ENCODE data around the gene TRA2A. TPM values are rescaled to one million over a fixed set of nuclear protein-coding genes. Genes with fewer than 3 reads are reported as not detected.
"Not testable (repeated sequence)": the region's sequence is repeated elsewhere in the genome, so short reads cannot be mapped to it uniquely, and the experiment has no call there.

TRA2A gene
- total and polyA plus RNA-seq, 2 donors from 2014 or later = 46.4 to 67.1 TPM

DNA sequence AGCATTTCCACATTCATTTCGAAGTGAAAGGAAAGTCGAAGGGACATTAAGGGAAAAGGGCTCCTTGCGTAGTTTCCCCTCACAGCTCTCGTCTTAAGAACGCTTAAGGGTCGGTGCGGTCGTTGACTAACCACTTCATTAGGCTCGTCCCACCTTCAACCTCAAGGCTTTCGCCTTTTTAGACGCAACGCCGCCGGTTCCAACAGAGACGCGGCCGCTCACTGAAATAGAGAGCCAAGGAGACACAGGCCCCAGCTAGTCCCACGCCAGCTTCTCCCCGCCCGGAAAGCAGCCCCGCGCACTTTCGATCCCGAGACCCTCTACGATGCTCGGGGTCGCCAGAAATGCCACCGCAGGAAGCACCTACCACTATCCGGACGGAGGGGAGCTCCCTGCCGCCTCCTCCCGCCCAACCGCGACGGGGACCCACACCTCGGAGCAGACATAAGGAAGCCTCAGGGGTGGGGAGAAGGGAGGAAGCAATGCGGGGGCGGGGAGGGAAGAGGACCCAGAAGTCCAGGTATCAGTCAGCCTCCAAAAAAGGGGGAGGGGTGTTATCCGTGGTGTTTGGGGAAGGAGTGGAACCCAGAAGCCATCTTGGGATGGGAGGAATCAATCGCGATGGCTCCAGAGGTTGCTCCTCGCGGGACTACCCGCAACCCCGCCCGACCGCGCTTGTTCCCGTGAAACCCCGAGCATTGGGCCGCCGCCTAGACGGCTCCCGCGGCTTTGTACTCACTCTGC is 559 bp downstream of the TRA2A start:
- H3K9me3 ChIP-seq (ENCODE audit: control insufficient read depth in 2 of 3, insufficient read depth in 1 of 3, low read length in 3 of 3) = no peaks in the 10 kb centered on the region
- H3K9ac ChIP-seq (ENCODE audit: low read length in 3 of 3) = peak overlapping the region; percentile 98 to 99 (median 99)
- no peaks in the 10 kb centered on the region for H3K27me3 ChIP-seq (ENCODE audit: control insufficient read depth, insufficient read depth, low read length)
- no peak for TF ChIP-seq CTCF (IDR thresholded peaks at IDR 0.05; ENCODE audit: borderline replicate concordance, extremely low read depth, insufficient read depth)
- peak; percentile 73 to 89 (median 87) for DNase-seq
- peak overlapping the region; percentile 90 to 96 (median 95) for H3K4me3 ChIP-seq (ENCODE audit: low read length in 3 of 3)
- H3K27ac ChIP-seq (ENCODE audit: low read depth in 2 of 2, low read length in 2 of 2) = peak overlapping the region; percentile 98 to 100
- intact Hi-C loops (cut with DNase I) = no loop called here
- peaks cover under 1 to 4% (median 3%) of the 10 kb centered on the region in 3 donors for H3K4me1 ChIP-seq (ENCODE audit: control insufficient read depth in 2 of 3, insufficient read depth in 2 of 3, low read depth in 1 of 3, low read length in 3 of 3)
- H3K36me3 ChIP-seq (ENCODE audit: control insufficient read depth in 2 of 3, insufficient read depth in 3 of 3, low read length in 3 of 3) = no peaks in the 10 kb centered on the region
- no peak for FAIRE-seq

GRCh38 chr7:23530405-23530804 is 1.4 kb downstream of the TRA2A start:
- TF ChIP-seq CTCF (IDR thresholded peaks at IDR 0.05; ENCODE audit: borderline replicate concordance, extremely low read depth, insufficient read depth) = no peak
- no peak for FAIRE-seq
- Histone ChIP-seq H3K36me3 (ENCODE audit: control insufficient read depth in 2 of 3, insufficient read depth in 3 of 3, low read length in 3 of 3) (no peaks in the 10 kb centered on the region), H3K9ac (ENCODE audit: low read length in 3 of 3) (peak overlapping the region; percentile 48 to 99 (median 98)), H3K4me1 (ENCODE audit: control insufficient read depth in 2 of 3, insufficient read depth in 2 of 3, low read depth in 1 of 3, low read length in 3 of 3) (peaks cover 2 to 4% (median 3%) of the 10 kb centered on the region in 3 donors), H3K4me3 (ENCODE audit: low read length in 3 of 3) (peak overlapping the region; percentile 90 to 96 (median 95)), H3K9me3 (ENCODE audit: control insufficient read depth in 2 of 3, insufficient read depth in 1 of 3, low read length in 3 of 3) (no peaks in the 10 kb centered on the region), H3K27ac (ENCODE audit: low read depth in 2 of 2, low read length in 2 of 2) (peak overlapping the region in 1 of 2 donors; percentile 98), H3K27me3 (ENCODE audit: control insufficient read depth, insufficient read depth, low read length) (no peaks in the 10 kb centered on the region)
- DNase-seq = peak in 3 of 5 donors; percentile 54 to 90 (median 87)
- intact Hi-C loops (cut with DNase I) = no loop called here

DNA sequence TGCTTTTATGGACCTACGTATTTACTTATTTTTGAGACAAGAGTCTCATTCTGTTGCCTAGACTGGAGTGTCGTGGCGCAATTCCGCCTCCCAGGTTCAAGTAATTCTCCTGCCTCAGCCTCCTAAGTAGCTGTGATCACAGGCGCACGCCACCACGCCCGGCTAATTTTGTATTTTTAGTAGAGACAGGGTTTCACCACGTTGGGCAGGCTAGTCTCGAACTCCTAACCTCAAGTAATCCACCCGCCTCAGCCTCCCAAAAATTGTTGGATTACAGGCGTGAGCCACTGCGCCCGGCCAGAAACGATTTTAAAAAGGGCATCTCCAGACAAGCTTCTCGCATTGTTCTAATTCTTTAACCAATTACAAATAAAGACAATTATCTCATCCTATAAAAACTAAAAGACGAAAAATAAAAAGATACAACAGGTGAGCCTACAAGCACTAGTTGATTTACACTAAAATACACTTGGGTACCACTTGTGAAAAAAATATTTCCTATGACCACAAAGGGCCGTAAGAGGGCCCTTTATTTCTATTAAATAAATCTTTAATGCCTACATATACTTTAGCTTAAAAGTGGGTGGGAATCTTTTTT is 2.4 kb downstream of the TRA2A start:
- Histone ChIP-seq H3K27ac (ENCODE audit: low read depth in 2 of 2, low read length in 2 of 2) (no peak overlapping the region), H3K9ac (ENCODE audit: low read length in 3 of 3) (no peak overlapping the region), H3K9me3 (ENCODE audit: control insufficient read depth in 2 of 3, insufficient read depth in 1 of 3, low read length in 3 of 3) (no peaks in the 10 kb centered on the region), H3K27me3 (ENCODE audit: control insufficient read depth, insufficient read depth, low read length) (no peaks in the 10 kb centered on the region), H3K4me1 (ENCODE audit: control insufficient read depth in 2 of 3, insufficient read depth in 2 of 3, low read depth in 1 of 3, low read length in 3 of 3) (peaks cover 2 to 4% (median 3%) of the 10 kb centered on the region in 3 donors), H3K4me3 (ENCODE audit: low read length in 3 of 3) (peak overlapping the region in 2 of 3 donors; percentile 90 to 96), H3K36me3 (ENCODE audit: control insufficient read depth in 2 of 3, insufficient read depth in 3 of 3, low read length in 3 of 3) (no peaks in the 10 kb centered on the region)
- FAIRE-seq (no peak), DNase-seq (no peak)
- intact Hi-C loops (cut with DNase I) = no loop called here
- no peak for TF ChIP-seq CTCF (IDR thresholded peaks at IDR 0.05; ENCODE audit: borderline replicate concordance, extremely low read depth, insufficient read depth)

GRCh38 chr7:23525611-23526010 is 6.2 kb downstream of the TRA2A start:
- H3K9me3 ChIP-seq (ENCODE audit: control insufficient read depth in 2 of 3, insufficient read depth in 1 of 3, low read length in 3 of 3); intact Hi-C loops (cut with DNase I); H3K9ac ChIP-seq (ENCODE audit: low read length in 3 of 3); DNase-seq; H3K4me1 ChIP-seq (ENCODE audit: control insufficient read depth in 2 of 3, insufficient read depth in 2 of 3, low read depth in 1 of 3, low read length in 3 of 3); FAIRE-seq; H3K4me3 ChIP-seq (ENCODE audit: low read length in 3 of 3); H3K27me3 ChIP-seq (ENCODE audit: control insufficient read depth, insufficient read depth, low read length); H3K27ac ChIP-seq (ENCODE audit: low read depth in 2 of 2, low read length in 2 of 2): not testable (repeated sequence)
- peaks cover 2 to 13% (median 3%) of the 10 kb centered on the region in 3 donors for H3K36me3 ChIP-seq (ENCODE audit: control insufficient read depth in 2 of 3, insufficient read depth in 3 of 3, low read length in 3 of 3)

All from kidney (tissue), 14 donors.